ENCODE measurements around the gene TUT4.

DNA sequence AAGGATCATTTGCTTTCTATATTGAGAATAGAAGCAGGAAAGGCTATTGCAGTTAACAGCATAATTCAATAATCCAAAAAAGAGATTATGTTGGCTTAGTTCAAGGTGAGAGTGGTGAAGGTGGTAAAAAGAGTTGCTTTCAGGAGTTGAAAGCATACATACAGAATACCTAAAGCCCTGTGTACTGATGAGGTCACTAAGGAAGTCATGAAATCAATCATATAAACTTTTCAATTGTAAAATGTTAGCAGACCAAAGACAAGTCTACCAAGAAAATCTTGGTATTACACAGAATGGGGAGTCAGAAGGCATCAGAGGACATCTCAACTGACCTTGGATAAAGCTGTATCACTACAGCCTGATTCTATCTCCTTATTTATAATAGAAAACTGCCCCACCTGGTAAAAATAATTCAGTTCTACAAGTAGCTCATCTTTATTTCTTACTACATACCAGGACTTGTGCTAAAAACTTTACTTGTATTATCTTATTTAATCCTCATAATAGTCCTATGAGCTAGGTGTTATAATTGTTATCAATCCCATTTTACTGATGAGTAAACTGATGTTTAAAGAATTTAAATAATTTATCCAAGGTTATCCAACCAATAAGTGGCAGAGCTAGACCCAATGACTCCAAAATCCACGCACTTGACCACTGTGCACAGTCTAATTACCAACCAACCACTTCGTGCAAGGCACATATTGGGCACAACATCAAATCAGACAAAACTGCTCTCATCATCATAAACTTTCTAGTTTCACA lies 40.9 kb downstream of the TUT4 start:
- TF ChIP-seq, protein P1, sequence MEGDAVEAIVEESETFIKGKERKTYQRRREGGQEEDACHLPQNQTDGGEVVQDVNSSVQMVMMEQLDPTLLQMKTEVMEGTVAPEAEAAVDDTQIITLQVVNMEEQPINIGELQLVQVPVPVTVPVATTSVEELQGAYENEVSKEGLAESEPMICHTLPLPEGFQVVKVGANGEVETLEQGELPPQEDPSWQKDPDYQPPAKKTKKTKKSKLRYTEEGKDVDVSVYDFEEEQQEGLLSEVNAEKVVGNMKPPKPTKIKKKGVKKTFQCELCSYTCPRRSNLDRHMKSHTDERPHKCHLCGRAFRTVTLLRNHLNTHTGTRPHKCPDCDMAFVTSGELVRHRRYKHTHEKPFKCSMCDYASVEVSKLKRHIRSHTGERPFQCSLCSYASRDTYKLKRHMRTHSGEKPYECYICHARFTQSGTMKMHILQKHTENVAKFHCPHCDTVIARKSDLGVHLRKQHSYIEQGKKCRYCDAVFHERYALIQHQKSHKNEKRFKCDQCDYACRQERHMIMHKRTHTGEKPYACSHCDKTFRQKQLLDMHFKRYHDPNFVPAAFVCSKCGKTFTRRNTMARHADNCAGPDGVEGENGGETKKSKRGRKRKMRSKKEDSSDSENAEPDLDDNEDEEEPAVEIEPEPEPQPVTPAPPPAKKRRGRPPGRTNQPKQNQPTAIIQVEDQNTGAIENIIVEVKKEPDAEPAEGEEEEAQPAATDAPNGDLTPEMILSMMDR (IDR thresholded peaks at IDR 0.05) = no peak
- TF ChIP-seq POLR2A (IDR thresholded peaks at IDR 0.05) = no peak

Data from breast epithelium (tissue), 3 donors.